CD14-positive monocyte (primary cell): ENCODE measurements around the gene CNN3. TPM values are rescaled to one million over a fixed set of nuclear protein-coding genes. Genes with fewer than 3 reads are reported as not detected.

ENCODE experiments used
- DNase-seq, 3 donors: peaks; one replicate each; pipeline ENCODE4 v3.0.0-alpha.2; 2011 to 2022
- H2AFZ ChIP-seq: 2 replicates; pipeline ENCODE4 v1.6.0; 2012; ENCODE audit warnings: mild to moderate bottlenecking, low read depth, low read length, inconsistent platforms; ENCODE audit not compliant: insufficient read depth, poor library complexity, severe bottlenecking
- H3K27ac ChIP-seq, 2 donors: 1 replicate in 1 of 2; 2 replicates in 1 of 2; pipeline ENCODE4 v1.5.1; 2012 to 2013; ENCODE audit warnings: low read length in 2 of 2, control low read depth in 1 of 2, inconsistent platforms in 1 of 2, low read depth in 1 of 2, mild to moderate bottlenecking in 1 of 2
- H3K27me3 ChIP-seq, 2 donors: one replicate each; pipeline versions ENCODE4 v1.6.0 to v1.6.1; 2011 to 2013; ENCODE audit warnings: low read length in 2 of 2; ENCODE audit not compliant: control insufficient read depth in 2 of 2, insufficient read depth in 2 of 2
- H3K36me3 ChIP-seq, 2 donors: replicated peaks in 1 of 2; 1 replicate in 1 of 2; 2 replicates in 1 of 2; pipeline versions ENCODE4 v1.5.1 to v1.6.1; 2012 to 2013; ENCODE audit warnings: low read length in 2 of 2, control low read depth in 1 of 2, inconsistent platforms in 1 of 2, mild to moderate bottlenecking in 1 of 2; ENCODE audit not compliant: insufficient read depth in 2 of 2, control insufficient read depth in 1 of 2
- H3K4me1 ChIP-seq, 2 donors: 1 replicate in 1 of 2; 2 replicates in 1 of 2; pipeline versions ENCODE4 v1.5.1 to v1.6.1; 2012 to 2013; ENCODE audit warnings: low read length in 2 of 2, control low read depth in 1 of 2, inconsistent platforms in 1 of 2, mild to moderate bottlenecking in 1 of 2, moderate library complexity in 1 of 2; ENCODE audit not compliant: insufficient read depth in 2 of 2, control insufficient read depth in 1 of 2
- H3K4me2 ChIP-seq: replicated peaks from 2 replicates; pipeline ENCODE3; 2012; ENCODE audit warnings: low read length, moderate library complexity, mild to moderate bottlenecking; ENCODE audit not compliant: poor library complexity, severe bottlenecking; ENCODE audit errors: extremely low read depth
- H3K4me3 ChIP-seq, 3 experiments: fragments of 200-600 bp in 1 of 3; sonication (generic) in 1 of 3; replicated peaks in 1 of 3; 1 replicate in 2 of 3; 2 replicates in 1 of 3; pipeline ENCODE4 v1.5.1; 2011 to 2013; ENCODE audit warnings: low read length in 3 of 3, mild to moderate bottlenecking in 3 of 3, control low read depth in 2 of 3, low read depth in 2 of 3, inconsistent platforms in 1 of 3, moderate library complexity in 1 of 3
- H3K79me2 ChIP-seq: 2 replicates; pipeline ENCODE4 v1.6.0; 2012; ENCODE audit warnings: mild to moderate bottlenecking, control low read depth, inconsistent platforms, low read length, moderate library complexity; ENCODE audit not compliant: insufficient read depth
- H3K9ac ChIP-seq: 2 replicates; pipeline ENCODE4 v1.6.0; 2017; ENCODE audit warnings: low read length, mild to moderate bottlenecking; ENCODE audit not compliant: insufficient read depth, poor library complexity, severe bottlenecking
- H3K9me3 ChIP-seq, 2 donors: replicated peaks in 1 of 2; 1 replicate in 1 of 2; 2 replicates in 1 of 2; pipeline versions ENCODE4 v1.5.1 to v1.6.1; 2012 to 2013; ENCODE audit warnings: low read length in 2 of 2, control low read depth in 1 of 2; ENCODE audit not compliant: control insufficient read depth in 1 of 2, insufficient read depth in 1 of 2
- H4K20me1 ChIP-seq: 2 replicates; pipeline ENCODE4 v1.6.0; 2012; ENCODE audit warnings: mild to moderate bottlenecking, low read length, control low read depth, moderate library complexity; ENCODE audit not compliant: insufficient read depth
- H3K27ac Mint-ChIP-seq, 7 donors: one replicate each; pipeline ENCODE4 v1.8.0; 2020; ENCODE audit warnings: mild to moderate bottlenecking in 7 of 7, mixed read lengths in 7 of 7, moderate library complexity in 6 of 7, inconsistent platforms in 2 of 7
- H3K27me3 Mint-ChIP-seq, 3 donors: one replicate each; pipeline ENCODE4 v1.8.0; 2021 to 2022; ENCODE audit warnings: low read depth in 3 of 3, mild to moderate bottlenecking in 3 of 3, mixed read lengths in 3 of 3, moderate library complexity in 3 of 3, inconsistent platforms in 1 of 3
- H3K36me3 Mint-ChIP-seq, 2 donors: one replicate each; pipeline ENCODE4 v1.8.0; 2020; ENCODE audit warnings: mixed read lengths in 2 of 2, inconsistent platforms in 1 of 2, mild to moderate bottlenecking in 1 of 2
- H3K4me1 Mint-ChIP-seq: one replicate; pipeline ENCODE4 v1.8.0; 2020; ENCODE audit warnings: mild to moderate bottlenecking, mixed read lengths
- H3K4me3 Mint-ChIP-seq, 2 donors: one replicate each; pipeline ENCODE4 v1.8.0; 2020; ENCODE audit warnings: mild to moderate bottlenecking in 2 of 2, mixed read lengths in 2 of 2, moderate library complexity in 1 of 2
- H3K9me3 Mint-ChIP-seq, 7 donors: one replicate each; pipeline ENCODE4 v1.8.0; 2020 to 2022; ENCODE audit warnings: mixed read lengths in 7 of 7, mild to moderate bottlenecking in 6 of 7, moderate library complexity in 6 of 7, inconsistent platforms in 2 of 7
- CTCF ChIP-seq: fragments of 200-600 bp; IDR thresholded peaks from one replicate; pipeline ENCODE4 v1.8.0; 2022; ENCODE audit warnings: antibody characterized with exemption, mild to moderate bottlenecking
- WGBS: methylation state at CpG from one replicate; pipeline ENCODE4 v1.1.5; 2013; ENCODE audit warnings: missing lambda C conversion rate; ENCODE audit not compliant: insufficient coverage; 5-methylcytosine and 5-hydroxymethylcytosine counted together
- intact Hi-C, 2 donors: fragments of 100-400 bp; cut with micrococcal nuclease; formaldehyde crosslinking; loops; one replicate each; pipeline versions ENCODE4 v1.15.0 to v1.15.1; 2023
- polyA plus RNA-seq, 3 donors: library from polyadenylated mRNA; depleted of rRNA in 1 of 3; unstranded in 2 of 3; stranded (reverse) in 1 of 3; fragments of 300-500 nt in 2 of 3; fragments of >200 nt in 1 of 3; fragmentation: Illumina TruSeq in 2 of 3; gene quantifications; 1 replicate in 2 of 3; 2 replicates in 1 of 3; pipeline ENCODE4 v1.2.3, GENCODE V29; 2012 to 2021

Gene CNN3
- polyA plus RNA-seq, 3 donors = 0.08 to 0.09 (median 0.08) TPM

GRCh38 chr1:94953107-94953506 is 26.2 kb upstream of the CNN3 start:
- Mint-ChIP-seq H3K36me3 (no peaks in the 10 kb centered on the region), H3K27me3 (peaks cover 0 to 2% (median 0%) of the 10 kb centered on the region in 3 donors), H3K9me3 (peaks cover 0 to 4% (median 0%) of the 10 kb centered on the region in 7 donors), H3K4me3 (no peak overlapping the region), H3K4me1 (no peaks in the 10 kb centered on the region), H3K27ac (no peak overlapping the region)
- no peak for TF ChIP-seq CTCF
- Histone ChIP-seq H3K36me3 (no peaks in the 10 kb centered on the region), H3K79me2 (no peaks in the 10 kb centered on the region), H3K9me3 (no peaks in the 10 kb centered on the region), H3K27me3 (no peaks in the 10 kb centered on the region), H3K4me2 (no peak overlapping the region), H3K4me1 (no peaks in the 10 kb centered on the region), H2AFZ (no peak overlapping the region), H3K27ac (no peak overlapping the region), H3K4me3 (no peak overlapping the region), H4K20me1 (no peaks in the 10 kb centered on the region), H3K9ac (no peak overlapping the region)
- DNase-seq = no peak
- intact Hi-C loops = no loop called here

- WGBS = no CpG with 5 or more reads among the region's 5 CpGs
- Mint-ChIP-seq H3K9me3 (peaks cover 0 to 4% (median 0%) of the 10 kb centered on the region in 7 donors), H3K27me3 (peaks cover 0 to 2% (median 0%) of the 10 kb centered on the region in 3 donors), H3K27ac (no peak overlapping the region), H3K36me3 (no peaks in the 10 kb centered on the region), H3K4me3 (no peak overlapping the region), H3K4me1 (no peaks in the 10 kb centered on the region)
- Histone ChIP-seq H3K27me3 (no peaks in the 10 kb centered on the region), H3K4me2 (no peak overlapping the region), H3K9ac (no peak overlapping the region), H4K20me1 (no peaks in the 10 kb centered on the region), H3K79me2 (no peaks in the 10 kb centered on the region), H3K27ac (no peak overlapping the region), H3K4me1 (no peaks in the 10 kb centered on the region), H3K9me3 (no peaks in the 10 kb centered on the region), H3K36me3 (no peaks in the 10 kb centered on the region), H3K4me3 (no peak overlapping the region), H2AFZ (no peak overlapping the region)
- no peak for TF ChIP-seq CTCF
- intact Hi-C loops = no loop called here
- no peak for DNase-seq
These were observed 25.6 kb upstream of the CNN3 start for GRCh38 chr1:94952539-94952938.
